ENCODE data around the gene DHX57.
A peak's percentile ranks its signal among the peaks of the same experiment; 100 is the strongest.
"Not testable (repeated sequence)": the region's sequence is repeated elsewhere in the genome, so short reads cannot be mapped to it uniquely, and the experiment has no call there.

Gene DHX57

GRCh38 chr2:38763728-38764127 lies 112.0 kb downstream of the DHX57 start:
- no peak overlapping the region for H3K4me3 ChIP-seq (ENCODE audit: low read depth, low read length)
- TF ChIP-seq CTCF (IDR thresholded peaks at IDR 0.05; ENCODE audit: insufficient read depth, low read length, missing control alignments): no peak
- CTCF ChIA-PET: interaction anchor here (1.4 kb wide), 1 partner anchor 12 kb away, joined by 3 read pairs; no protein-coding TSS in a partner anchor
- DNase-seq (ENCODE audit: low read depth, low spot score): no peak
- POLR2A ChIA-PET: interaction anchor here (2.9 kb wide), 1 partner anchor 12 kb away, joined by 27 read pairs; the partner anchor contains the start of gene SRSF7

GRCh38 chr2:38763228-38763627 lies 112.5 kb downstream of the DHX57 start:
- no peak for DNase-seq (ENCODE audit: low read depth, low spot score)
- CTCF ChIA-PET: no interaction called here
- POLR2A ChIA-PET: interaction anchor here (2.9 kb wide), 1 partner anchor 12 kb away, joined by 27 read pairs; the partner anchor contains the start of gene SRSF7
- no peak overlapping the region for H3K4me3 ChIP-seq (ENCODE audit: low read depth, low read length)
- TF ChIP-seq CTCF (IDR thresholded peaks at IDR 0.05; ENCODE audit: insufficient read depth, low read length, missing control alignments): no peak

- H3K4me3 ChIP-seq (ENCODE audit: low read depth, low read length); DNase-seq (ENCODE audit: low read depth, low spot score); CTCF ChIA-PET; POLR2A ChIA-PET: not testable (repeated sequence)
Measured at GRCh38 chr2:38755891-38756290, 119.8 kb downstream of the DHX57 start.

GRCh38 chr2:38754506-38754905 lies 121.2 kb downstream of the DHX57 start:
- ChIA-PET CTCF (no interaction called here), POLR2A (no interaction called here)
- DNase-seq (ENCODE audit: low read depth, low spot score): no peak
- TF ChIP-seq CTCF (IDR thresholded peaks at IDR 0.05; ENCODE audit: insufficient read depth, low read length, missing control alignments): no peak
- no peak overlapping the region for H3K4me3 ChIP-seq (ENCODE audit: low read depth, low read length)

- ChIA-PET CTCF (no interaction called here), POLR2A (no interaction called here)
- DNase-seq (ENCODE audit: low read depth, low spot score): no peak
- no peak overlapping the region for H3K4me3 ChIP-seq (ENCODE audit: low read depth, low read length)
- TF ChIP-seq CTCF (IDR thresholded peaks at IDR 0.05; ENCODE audit: insufficient read depth, low read length, missing control alignments): no peak
Measured at GRCh38 chr2:38754049-38754448, 121.7 kb downstream of the DHX57 start.

GRCh38 chr2:38751596-38752410 lies 123.9 kb downstream of the DHX57 start:
- peak overlapping the region; percentile 59 for H3K4me3 ChIP-seq (ENCODE audit: low read depth, low read length)
- TF ChIP-seq CTCF (IDR thresholded peaks at IDR 0.05; ENCODE audit: insufficient read depth, low read length, missing control alignments): no peak
- ChIA-PET CTCF (interaction anchor here (0.9 to 1.7 kb wide), 5 partner anchors 8 to 147 kb away, joined by 3 to 7 read pairs (median 3); no protein-coding TSS in a partner anchor), POLR2A (interaction anchor here (0.5 to 2.0 kb wide), 79 partner anchors 8 to 1667 kb away, joined by 3 to 46 read pairs (median 4); partner anchors contain the start of genes ATL2, CEBPZOS, DHX57 and GALM)
- DNase-seq (ENCODE audit: low read depth, low spot score): no peak

All from AG04449 (cell line).